B cell (primary cell): ENCODE results near the gene DLST. TPM values are rescaled to one million over a fixed set of nuclear protein-coding genes. Genes with fewer than 3 reads are reported as not detected.

Experiments used
- ATAC-seq: fragments of 200-7000 bp; cut with Tn5 transposase; one replicate; pipeline ENCODE4 v1.10.0; 2021; ENCODE audit warnings: low read depth, mild to moderate bottlenecking, moderate number of reproducible peaks, moderate library complexity
- CTCF ChIA-PET: fragments of 350-600 bp; sonication (Branson Sonifier 250); formaldehyde crosslinking; loops from one replicate; lab custom pipeline; 2021; ENCODE audit warnings: antibody characterized with exemption, inconsistent platforms; lab: Charles Lee
- POLR2A ChIA-PET: fragments of 350-600 bp; sonication (Branson Sonifier 250); formaldehyde crosslinking; loops from one replicate; lab custom pipeline; 2021; ENCODE audit warnings: antibody characterized with exemption; lab: Charles Lee
- DNase-seq: peaks from one replicate; pipeline ENCODE4 v3.0.0; 2013
- H2AFZ ChIP-seq: 2 replicates; pipeline ENCODE4 v1.6.1; 2012; ENCODE audit warnings: mild to moderate bottlenecking, low read depth, low read length; ENCODE audit not compliant: insufficient read depth, poor library complexity, severe bottlenecking
- H3K27ac ChIP-seq, 2 donors: 1 replicate in 1 of 2; 2 replicates in 1 of 2; pipeline ENCODE4 v1.5.1; 2012 to 2013; ENCODE audit warnings: low read length in 2 of 2, mild to moderate bottlenecking in 2 of 2, moderate library complexity in 1 of 2
- H3K27me3 ChIP-seq, 4 experiments: fragments of 200-600 bp in 1 of 4; sonication (generic) in 1 of 4; replicated peaks in 1 of 4; 1 replicate in 2 of 4; 2 replicates in 2 of 4; pipeline versions ENCODE4 v1.6.1 to v1.7.0; 2013 to 2016; ENCODE audit warnings: low read length in 3 of 4, mild to moderate bottlenecking in 2 of 4, mixed read lengths in 1 of 4, moderate library complexity in 1 of 4; ENCODE audit not compliant: insufficient read depth in 4 of 4, control insufficient read depth in 3 of 4; ENCODE audit errors: control extremely low read depth in 1 of 4
- H3K36me3 ChIP-seq, 2 experiments: replicated peaks in 1 of 2; 1 replicate in 1 of 2; 2 replicates in 1 of 2; pipeline versions ENCODE4 v1.6.1 to v1.7.1; 2013; ENCODE audit warnings: low read length in 1 of 2; ENCODE audit not compliant: insufficient read depth in 2 of 2, control insufficient read depth in 1 of 2; ENCODE audit errors: control extremely low read depth in 1 of 2, extremely low read depth in 1 of 2
- H3K4me1 ChIP-seq, 2 donors: fragments of 200-600 bp in 1 of 2; sonication (generic) in 1 of 2; 1 replicate in 1 of 2; 2 replicates in 1 of 2; pipeline versions ENCODE4 v1.5.1 to v1.6.1; 2013 to 2017; ENCODE audit warnings: low read length in 2 of 2; ENCODE audit not compliant: control insufficient read depth in 2 of 2, insufficient read depth in 2 of 2
- H3K4me2 ChIP-seq: replicated peaks from 2 replicates; pipeline ENCODE3; 2012; ENCODE audit warnings: mild to moderate bottlenecking, low read depth, low read length; ENCODE audit not compliant: poor library complexity, severe bottlenecking
- H3K4me3 ChIP-seq, 5 experiments: fragments of 200-600 bp in 1 of 5; sonication (generic) in 1 of 5; 1 replicate in 3 of 5; 2 replicates in 2 of 5; pipeline versions ENCODE4 v1.5.1 to v1.7.0; 2011 to 2016; ENCODE audit warnings: low read length in 4 of 5, mild to moderate bottlenecking in 4 of 5, low read depth in 2 of 5, control low read depth in 1 of 5, moderate library complexity in 1 of 5; ENCODE audit not compliant: insufficient read depth in 1 of 5; ENCODE audit errors: control extremely low read depth in 1 of 5, extremely low read depth in 1 of 5
- H3K79me2 ChIP-seq: fragments of 200-600 bp; sonication (generic); one replicate; pipeline ENCODE4 v1.6.0; 2016; ENCODE audit warnings: low read length; ENCODE audit not compliant: control insufficient read depth, insufficient read depth
- H3K9ac ChIP-seq: fragments of 200-600 bp; sonication (generic); 2 replicates; pipeline ENCODE4 v1.6.1; 2017; ENCODE audit warnings: mild to moderate bottlenecking, low read length, moderate library complexity
- H3K9me3 ChIP-seq, 3 donors: one replicate each; pipeline versions ENCODE4 v1.6.1 to v1.7.1; 2013; ENCODE audit warnings: low read length in 2 of 3; ENCODE audit not compliant: control insufficient read depth in 2 of 3, insufficient read depth in 1 of 3; ENCODE audit errors: control extremely low read depth in 1 of 3
- H4K20me1 ChIP-seq: 2 replicates; pipeline ENCODE4 v1.6.0; 2012; ENCODE audit warnings: mild to moderate bottlenecking, low read length; ENCODE audit not compliant: insufficient read depth, control insufficient read depth, poor library complexity, severe bottlenecking
- H3K27ac Mint-ChIP-seq: one replicate; pipeline ENCODE4 v1.8.0; 2021; ENCODE audit warnings: mixed read lengths
- H3K27me3 Mint-ChIP-seq: one replicate; pipeline ENCODE4 v1.8.0; 2021; ENCODE audit warnings: mixed read lengths
- H3K4me1 Mint-ChIP-seq: one replicate; pipeline ENCODE4 v1.8.0; 2021; ENCODE audit warnings: mixed read lengths
- H3K4me3 Mint-ChIP-seq: one replicate; pipeline ENCODE4 v1.8.0; 2021; ENCODE audit warnings: mixed read lengths
- H3K9me3 Mint-ChIP-seq: one replicate; pipeline ENCODE4 v1.8.0; 2022; ENCODE audit warnings: mixed read lengths; ENCODE audit not compliant: insufficient read depth
- CTCF ChIP-seq: fragments of 200-600 bp; IDR thresholded peaks from one replicate; pipeline ENCODE4 v1.8.0; 2022; ENCODE audit warnings: antibody characterized with exemption, mild to moderate bottlenecking
- EZH2 ChIP-seq: IDR thresholded peaks from 2 replicates; pipeline ENCODE4 v1.6.1; 2012; ENCODE audit warnings: borderline replicate concordance, low read depth, mild to moderate bottlenecking, moderate library complexity, low read length; ENCODE audit not compliant: insufficient read depth, poor library complexity, severe bottlenecking
- WGBS: methylation state at CpG from one replicate; pipeline ENCODE4 v1.1.5; 2013; ENCODE audit warnings: missing lambda C conversion rate; ENCODE audit not compliant: insufficient coverage; 5-methylcytosine and 5-hydroxymethylcytosine counted together
- intact Hi-C: fragments of 100-400 bp; cut with micrococcal nuclease; formaldehyde crosslinking; loops from one replicate; pipeline ENCODE4 v1.10.0; 2022
- polyA plus RNA-seq: library from polyadenylated mRNA; depleted of rRNA; stranded (reverse); fragments of >200 nt; gene quantifications from 2 replicates; pipeline ENCODE4 v1.2.3, GENCODE V29; 2012
- total RNA-seq, 2 donors: library from RNA; stranded (reverse); fragments of 120-200 nt in 1 of 2; gene quantifications; 1 replicate in 1 of 2; 2 replicates in 1 of 2; pipeline versions ENCODE4 v1.2.3 to v1.2.4, GENCODE V29; 2013 to 2022

The DLST gene
- total and polyA plus RNA-seq, 2 donors (not counting 1 experiment from before 2014, with no cell fraction given), result 73.1 to 89.5 TPM

DNA sequence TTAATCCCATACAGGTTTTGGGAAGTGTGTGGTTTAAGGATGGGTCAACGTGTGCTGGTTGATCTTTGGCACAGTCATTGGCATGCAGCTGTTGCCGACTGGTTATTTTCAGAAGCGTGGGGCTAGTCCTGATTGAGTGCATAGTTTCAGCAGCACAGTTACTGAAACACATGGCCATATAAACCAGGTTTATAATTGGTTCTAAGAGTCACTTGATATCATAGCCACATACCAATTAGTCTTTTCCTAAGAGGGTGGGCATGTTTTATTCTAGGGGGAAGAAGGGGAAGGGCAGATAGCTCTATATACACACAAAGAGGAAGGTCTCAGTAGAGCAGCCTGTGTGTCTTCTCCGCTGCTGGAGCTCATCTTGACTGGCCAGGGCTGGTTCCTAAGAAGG is 52.3 kb downstream of the DLST start:
- WGBS, result no CpG with 5 or more reads among the region's 4 CpGs
- Histone ChIP-seq H3K4me3 (no peak overlapping the region), H2AFZ (no peak overlapping the region), H3K9me3 (no peaks in the 10 kb centered on the region), H3K27ac (no peak overlapping the region), H4K20me1 (no peaks in the 10 kb centered on the region), H3K79me2 (no peaks in the 10 kb centered on the region), H3K36me3 (no peaks in the 10 kb centered on the region), H3K4me1 (peaks cover 17 to 20% of the 10 kb centered on the region in 2 donors), H3K9ac (no peak overlapping the region), H3K27me3 (peaks cover 0 to 4% (median 0%) of the 10 kb centered on the region in 4 experiments), H3K4me2 (no peak overlapping the region)
- H3K4me3 Mint-ChIP-seq, result no peak overlapping the region
- TF ChIP-seq CTCF (no peak), EZH2 (no peak)
- CTCF ChIA-PET, result interaction anchor here (0.8 to 1.3 kb wide), 4 partner anchors 12 to 154 kb away, joined by 3 to 4 read pairs (median 3); no protein-coding TSS in a partner anchor
- H3K27me3 Mint-ChIP-seq, result peaks cover 14% of the 10 kb centered on the region
- POLR2A ChIA-PET, result interaction anchor here (0.5 kb wide), 1 partner anchor 339 kb away, joined by 3 read pairs; no protein-coding TSS in a partner anchor
- ATAC-seq (no peak), DNase-seq (no peak)
- no peaks in the 10 kb centered on the region for H3K9me3 Mint-ChIP-seq
- intact Hi-C loops, result no loop called here
- H3K27ac Mint-ChIP-seq, result no peak overlapping the region
- peaks cover 33% of the 10 kb centered on the region for H3K4me1 Mint-ChIP-seq

DNA sequence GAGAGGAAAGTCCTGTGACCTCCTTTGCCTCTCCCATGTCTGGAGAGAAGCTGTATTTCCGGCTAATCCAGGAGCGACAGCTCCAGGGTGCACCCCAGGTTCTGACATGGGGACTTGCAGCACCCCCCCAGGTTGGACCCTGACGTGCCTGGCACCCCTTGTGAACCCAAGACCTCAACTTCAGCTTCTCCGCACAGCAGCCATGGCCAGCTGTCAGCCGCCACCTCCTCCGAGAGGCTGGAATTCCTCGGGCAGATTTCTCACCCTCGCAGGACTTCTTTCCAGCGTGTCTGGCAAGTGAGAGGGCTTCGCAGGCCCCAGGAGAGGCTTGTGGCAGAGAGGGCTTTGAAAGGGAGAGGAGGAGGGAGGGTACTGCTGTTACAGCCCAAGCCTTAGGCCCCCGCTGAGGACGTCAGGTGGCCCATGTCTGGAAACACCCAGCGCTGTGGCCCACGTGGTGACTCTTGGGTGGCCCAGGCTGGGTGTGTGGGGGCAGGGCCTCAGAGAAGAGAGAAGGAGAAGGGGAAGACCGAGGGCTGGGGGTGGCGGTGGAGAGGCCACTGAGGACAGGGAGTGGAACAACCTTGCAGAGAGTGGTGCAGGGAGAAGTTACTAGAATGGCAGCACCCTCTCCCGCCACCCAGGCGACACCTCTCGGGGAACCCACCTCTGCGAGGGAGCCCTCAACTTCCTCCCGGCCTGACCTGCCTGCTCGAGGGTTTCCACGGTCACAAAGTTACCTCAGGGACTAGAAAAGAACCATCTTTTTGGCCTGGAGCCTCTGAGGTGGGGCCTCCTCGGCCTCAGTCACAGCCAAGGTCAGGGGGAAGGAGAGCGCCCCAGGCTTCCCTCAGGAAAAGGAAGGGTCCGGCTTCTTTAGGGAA is 53.0 kb downstream of the DLST start:
- POLR2A ChIA-PET, result interaction anchor here (0.5 kb wide), 1 partner anchor 339 kb away, joined by 3 read pairs; no protein-coding TSS in a partner anchor
- Histone ChIP-seq H4K20me1 (no peaks in the 10 kb centered on the region), H3K9me3 (no peaks in the 10 kb centered on the region), H3K27me3 (peaks cover 0 to 4% (median 0%) of the 10 kb centered on the region in 4 experiments), H3K4me2 (peak overlapping the region; percentile 53), H3K4me1 (peaks cover 19 to 27% of the 10 kb centered on the region in 2 donors), H3K9ac (no peak overlapping the region), H2AFZ (peak overlapping the region; percentile 64), H3K4me3 (no peak overlapping the region), H3K27ac (no peak overlapping the region), H3K36me3 (no peaks in the 10 kb centered on the region), H3K79me2 (no peaks in the 10 kb centered on the region)
- H3K9me3 Mint-ChIP-seq, result no peaks in the 10 kb centered on the region
- H3K4me1 Mint-ChIP-seq, result peaks cover 37% of the 10 kb centered on the region
- CTCF ChIA-PET, result interaction anchor here (1.0 to 1.3 kb wide), 4 partner anchors 11 to 154 kb away, joined by 3 to 4 read pairs (median 3); no protein-coding TSS in a partner anchor
- H3K27ac Mint-ChIP-seq, result no peak overlapping the region
- intact Hi-C loops, result no loop called here
- H3K27me3 Mint-ChIP-seq, result peaks cover 11% of the 10 kb centered on the region
- H3K4me3 Mint-ChIP-seq, result peak overlapping the region; percentile 3
- peak; percentile 54 for ATAC-seq
- DNase-seq, result peak; percentile 57
- 35% methylated on average over 24 of the region's 26 CpGs for WGBS
- TF ChIP-seq CTCF (no peak), EZH2 (no peak)
